C4-2B (cell line): ENCODE data around the gene ASAP2.

ENCODE experiments used
- H3K27ac ChIP-seq: fragments of 450-650 bp; 2 replicates; pipeline ENCODE4 v1.5.1; 2017
- CTCF ChIP-seq: fragments of 450-650 bp; conservative IDR thresholded peaks from 2 replicates; pipeline ENCODE4 v1.5.1; 2017; ENCODE audit warnings: mild to moderate bottlenecking
- ZFX ChIP-seq: fragments of 450-650 bp; IDR thresholded peaks from 2 replicates; pipeline ENCODE4 v1.6.1; 2017

Gene ASAP2

GRCh38 chr2:9303528-9304225 lies 97.1 kb downstream of the ASAP2 start:
- TF ChIP-seq ZFX (no peak), CTCF (no peak)
- H3K27ac ChIP-seq, result no peak overlapping the region

GRCh38 chr2:9306911-9307310 lies 100.3 kb downstream of the ASAP2 start:
- TF ChIP-seq ZFX (no peak), CTCF (no peak)
- H3K27ac ChIP-seq, result no peak overlapping the region; the same call in 1 of the 2 replicates

- H3K27ac ChIP-seq, result no peak overlapping the region; the same call in 1 of the 2 replicates
- TF ChIP-seq ZFX, result no peak
- no peak for TF ChIP-seq CTCF
Measured at GRCh38 chr2:9307535-9307934, 100.9 kb downstream of the ASAP2 start.

GRCh38 chr2:9308186-9308955 lies 101.8 kb downstream of the ASAP2 start:
- TF ChIP-seq ZFX (no peak), CTCF (no peak)
- no peak overlapping the region for H3K27ac ChIP-seq

GRCh38 chr2:9309147-9309546 lies 102.5 kb downstream of the ASAP2 start:
- TF ChIP-seq CTCF, result no peak
- TF ChIP-seq ZFX, result no peak

DNA sequence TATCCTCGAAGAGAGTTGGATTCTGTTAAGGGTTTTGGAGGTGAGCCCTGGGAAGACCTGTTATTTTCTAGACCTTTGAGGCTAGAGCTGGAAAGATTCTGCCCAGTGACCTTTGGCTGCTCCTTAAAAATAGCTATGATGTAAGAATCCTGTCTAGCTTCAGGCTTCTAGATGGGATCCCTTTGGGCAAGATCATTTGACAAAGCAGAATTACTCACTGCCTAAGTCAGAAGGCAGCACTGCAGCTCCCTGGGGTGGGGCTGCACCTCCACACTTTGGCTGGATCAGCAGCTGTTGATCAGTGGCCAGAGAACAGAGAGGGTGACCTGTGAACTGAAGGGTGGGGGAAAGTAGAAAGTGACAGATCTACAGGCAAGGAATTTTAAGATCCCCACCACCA lies 103.8 kb downstream of the ASAP2 start:
- TF ChIP-seq CTCF, result no peak
- no peak for TF ChIP-seq ZFX
- H3K27ac ChIP-seq, result no peak overlapping the region

More at GRCh38 chr2:9309147-9309546, 102.5 kb downstream of the ASAP2 start:
- no peak overlapping the region for H3K27ac ChIP-seq

DNA sequence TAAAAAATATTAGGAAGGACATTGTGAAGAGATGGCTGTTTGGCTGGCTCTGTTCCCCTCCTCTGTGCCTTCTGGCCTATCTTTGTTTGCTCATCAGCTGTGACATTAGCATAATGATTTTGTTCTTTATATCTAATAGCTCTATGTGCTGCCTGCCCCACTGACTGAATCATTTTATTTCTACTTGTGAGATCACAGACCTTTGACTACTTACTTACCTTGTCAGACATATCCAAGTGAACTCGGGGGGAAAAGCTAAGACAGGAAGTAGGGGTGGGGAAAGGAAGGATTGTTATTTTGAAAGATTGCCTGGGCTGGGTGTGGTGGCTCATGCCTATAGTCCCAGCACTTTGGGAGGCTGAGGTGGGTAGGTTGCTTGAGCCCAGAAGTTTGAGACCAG lies 104.2 kb downstream of the ASAP2 start:
- TF ChIP-seq ZFX (no peak), CTCF (no peak)
- no peak overlapping the region for H3K27ac ChIP-seq
